ENCODE data around the gene NDRG4. TPM values are rescaled to one million over a fixed set of nuclear protein-coding genes. Genes with fewer than 3 reads are reported as not detected.
A peak's percentile ranks its signal among the peaks of the same experiment; 100 is the strongest.

Gene NDRG4
- total and polyA plus RNA-seq, 2 experiments from 2014 or later = 16.3 to 32.1 TPM

GRCh38 chr16:58518980-58519368 is 19.0 kb downstream of the NDRG4 start (continued):
- TF ChIP-seq ZNF462 (CRISPR knock-in tag; IDR thresholded peaks at IDR 0.05) = no peak
- no peak for TF ChIP-seq NANOG (IDR thresholded peaks at IDR 0.05; ENCODE audit: borderline replicate concordance)
- TF ChIP-seq ZNF114 (CRISPR knock-in tag; IDR thresholded peaks at IDR 0.05) = no peak
- no peak for TF ChIP-seq REST (IDR thresholded peaks at IDR 0.05; ENCODE audit: unreplicated experiment)
- TF ChIP-seq EZH2 (IDR thresholded peaks at IDR 0.05; ENCODE audit: low read depth, unreplicated experiment) = no peak

- Mint-ChIP-seq H3K27me3 (ENCODE audit: insufficient read depth, low read depth, poor library complexity) (peaks cover 19% of the 10 kb centered on the region), H3K4me3 (no peak overlapping the region), H3K36me3 (ENCODE audit: low read depth) (peaks cover 91% of the 10 kb centered on the region), H3K27ac (no peak overlapping the region; the same call in 1 of the 2 replicates), H3K9me3 (no peaks in the 10 kb centered on the region), H3K4me1 (peaks cover 8% of the 10 kb centered on the region)
- Histone ChIP-seq H3K27ac (ENCODE audit: low read depth) (peak overlapping the region; percentile 85; the same call in 1 of the 2 replicates), H3K27me3 (ENCODE audit: insufficient read depth) (no peaks in the 10 kb centered on the region), H3K4me2 (no peak overlapping the region), H3F3A (replicated peaks; ENCODE audit: low read depth) (peaks cover 46% of the 10 kb centered on the region), H2AFZ (no peak overlapping the region), H3K4me3 (no peak overlapping the region), H3K9me2 (ENCODE audit: insufficient read depth) (no peaks in the 10 kb centered on the region), H3K79me2 (replicated peaks; ENCODE audit: insufficient read depth) (peaks cover 24% of the 10 kb centered on the region), H4K20me1 (replicated peaks; ENCODE audit: insufficient read depth) (peaks cover 31% of the 10 kb centered on the region), H3K4me1 (ENCODE audit: insufficient read depth) (peaks cover 9% of the 10 kb centered on the region), H3K36me3 (ENCODE audit: insufficient read depth) (peaks cover 76% of the 10 kb centered on the region)
- no peak for ATAC-seq
- DNase-seq (ENCODE audit: low spot score) = no peak
- TF ChIP-seq EZH2 (IDR thresholded peaks at IDR 0.05; ENCODE audit: low read depth, unreplicated experiment) (no peak), JUNB (IDR thresholded peaks at IDR 0.05; ENCODE audit: unreplicated experiment) (no peak), ZNF114 (CRISPR knock-in tag; IDR thresholded peaks at IDR 0.05) (no peak), ZNF331 (CRISPR knock-in tag; IDR thresholded peaks at IDR 0.05; ENCODE audit: low read depth) (no peak), ETS1 (IDR thresholded peaks at IDR 0.05) (no peak), CREB1 (CRISPR knock-in tag; IDR thresholded peaks at IDR 0.05; ENCODE audit: low read depth) (no peak), REST (IDR thresholded peaks at IDR 0.05; ENCODE audit: unreplicated experiment) (no peak), NANOG (IDR thresholded peaks at IDR 0.05; ENCODE audit: borderline replicate concordance) (no peak), STAT1 (IDR thresholded peaks at IDR 0.05; ENCODE audit: unreplicated experiment) (no peak), EZH2phosphoT487 (IDR thresholded peaks at IDR 0.05; ENCODE audit: unreplicated experiment) (no peak)
These were observed 19.8 kb downstream of the NDRG4 start for GRCh38 chr16:58519707-58520106.
